HL-60/S4 treated with retinoic acid at 250 ng/mL for 4 days and 3 days (cell line): Measurements from ENCODE around the gene RUNX3.

Experiments
- in situ Hi-C: fragments of 300-500 bp; cut with MboI; formaldehyde crosslinking; loops from 2 replicates; pipeline ENCODE4 v1.7.0; 2022; ENCODE audit warnings: low sequenced_read_pairs

Gene RUNX3

GRCh38 chr1:24931468-24932231 lies 1.6 kb upstream of the RUNX3 start:
- in situ Hi-C loops: loop anchor here (10.0 kb wide), 1 partner anchor 173 kb away; no protein-coding TSS in a partner anchor

GRCh38 chr1:24931146-24931467 lies 1.0 kb upstream of the RUNX3 start:
- in situ Hi-C loops: loop anchor here (10.0 kb wide), 1 partner anchor 174 kb away; no protein-coding TSS in a partner anchor

GRCh38 chr1:24929398-24930259 lies 447 bp downstream of the RUNX3 start:
- in situ Hi-C loops: loop anchor here (10.0 kb wide), 1 partner anchor 175 kb away; no protein-coding TSS in a partner anchor

- in situ Hi-C loops: no loop called here
Measured at GRCh38 chr1:24928689-24929397, 1.2 kb downstream of the RUNX3 start.

- in situ Hi-C loops: no loop called here
Measured at GRCh38 chr1:24927988-24928688, 1.9 kb downstream of the RUNX3 start.

- in situ Hi-C loops: no loop called here
Measured at GRCh38 chr1:24927473-24927872, 2.6 kb downstream of the RUNX3 start.

GRCh38 chr1:24926563-24927249 lies 3.4 kb downstream of the RUNX3 start:
- in situ Hi-C loops: no loop called here

- in situ Hi-C loops: no loop called here
Measured at GRCh38 chr1:24925963-24926362, 4.1 kb downstream of the RUNX3 start.

GRCh38 chr1:24925082-24925779 lies 4.8 kb downstream of the RUNX3 start:
- in situ Hi-C loops: no loop called here

- in situ Hi-C loops: no loop called here
Measured at GRCh38 chr1:24923485-24924113, 6.5 kb downstream of the RUNX3 start.

GRCh38 chr1:24921938-24922662 lies 8.0 kb downstream of the RUNX3 start:
- in situ Hi-C loops: no loop called here

- in situ Hi-C loops: no loop called here
Measured at GRCh38 chr1:24921412-24921811, 8.7 kb downstream of the RUNX3 start.

GRCh38 chr1:24920533-24920925 lies 9.5 kb downstream of the RUNX3 start:
- in situ Hi-C loops: no loop called here

- in situ Hi-C loops: no loop called here
Measured at GRCh38 chr1:24919791-24920532, 10.1 kb downstream of the RUNX3 start.

GRCh38 chr1:24918995-24919605 lies 11.0 kb downstream of the RUNX3 start:
- in situ Hi-C loops: no loop called here

- in situ Hi-C loops: no loop called here
Measured at GRCh38 chr1:24918370-24918769, 11.7 kb downstream of the RUNX3 start.

- in situ Hi-C loops: no loop called here
Measured at GRCh38 chr1:24917327-24918074, 12.6 kb downstream of the RUNX3 start.
